ENCODE data around the gene ACTMAP.
A peak's percentile ranks its signal among the peaks of the same experiment; 100 is the strongest.
"Not testable (repeated sequence)": the region's sequence is repeated elsewhere in the genome, so short reads cannot be mapped to it uniquely, and the experiment has no call there.

Gene ACTMAP

GRCh38 chr19:40776364-40776763, 26.1 kb upstream of the ACTMAP start:
- DNase-seq: no peak

GRCh38 chr19:40775632-40776022, 25.4 kb upstream of the ACTMAP start:
- no peak for DNase-seq

- DNase-seq: no peak
Observed at GRCh38 chr19:40774916-40775631, 24.8 kb upstream of the ACTMAP start, which contains the start of gene MIA. MIA (plus strand) TSS chr19:40775521; CDS start chr19:40775543, 22 bp downstream.

- DNase-seq: not testable (repeated sequence)
Observed at GRCh38 chr19:40771101-40771862, 21.0 kb upstream of the ACTMAP start.

- DNase-seq: no peak
Observed at GRCh38 chr19:40768869-40769268, 18.6 kb upstream of the ACTMAP start.

- not testable (repeated sequence) for DNase-seq
Observed at GRCh38 chr19:40766385-40766784, 16.1 kb upstream of the ACTMAP start.

GRCh38 chr19:40763963-40764362, 13.7 kb upstream of the ACTMAP start:
- DNase-seq: no peak

- DNase-seq: no peak
Observed at GRCh38 chr19:40763526-40763925, 13.2 kb upstream of the ACTMAP start.

GRCh38 chr19:40762754-40763470, 12.6 kb upstream of the ACTMAP start:
- DNase-seq: no peak

- DNase-seq: no peak
Observed at GRCh38 chr19:40759352-40759751, 9.1 kb upstream of the ACTMAP start.

- no peak for DNase-seq
Observed at GRCh38 chr19:40758491-40758890, 8.2 kb upstream of the ACTMAP start.

- no peak for DNase-seq
Observed at GRCh38 chr19:40756502-40757110, 6.3 kb upstream of the ACTMAP start.

GRCh38 chr19:40755791-40756190, 5.5 kb upstream of the ACTMAP start:
- no peak for DNase-seq

GRCh38 chr19:40755248-40755624, 5.0 kb upstream of the ACTMAP start:
- no peak for DNase-seq

- DNase-seq: no peak
Observed at GRCh38 chr19:40754611-40755247, 4.5 kb upstream of the ACTMAP start.

- DNase-seq: no peak
Observed at GRCh38 chr19:40752257-40752781, 2.0 kb upstream of the ACTMAP start.

GRCh38 chr19:40750874-40751537, 729 bp upstream of the ACTMAP start, which contains the start of gene SNRPA:
SNRPA (plus strand) TSS chr19:40751203; CDS start chr19:40751409, 206 bp downstream.
- DNase-seq: peak; percentile 96

- no peak for DNase-seq
Observed at GRCh38 chr19:40747536-40747935, 2.7 kb downstream of the ACTMAP start.

GRCh38 chr19:40745402-40745780, 4.9 kb downstream of the ACTMAP start:
- no peak for DNase-seq

GRCh38 chr19:40744554-40745401, 5.5 kb downstream of the ACTMAP start:
- no peak for DNase-seq

- no peak for DNase-seq
Observed at GRCh38 chr19:40743926-40744325, 6.4 kb downstream of the ACTMAP start.
